Thyroid gland (tissue), 4 donors: ENCODE data around the gene DDN.

Source experiments
- POLR2A ChIP-seq, 2 donors: fragments of 450-650 bp; IDR thresholded peaks; one replicate each; pipeline ENCODE4 v1.6.1; 2017; ENCODE audit warnings: antibody characterized with exemption in 2 of 2, mild to moderate bottlenecking in 2 of 2, moderate library complexity in 1 of 2
- TF ChIP-seq, protein P1 (sequence below), 6 experiments: fragments of 200-600 bp in 3 of 6; fragments of 450-650 bp in 3 of 6; sonication (generic) in 3 of 6; IDR thresholded peaks; one replicate each; pipeline ENCODE4 v1.5.1; 2016 to 2019; ENCODE audit warnings: antibody characterized with exemption in 6 of 6, mild to moderate bottlenecking in 2 of 6, inconsistent platforms in 1 of 6, moderate library complexity in 1 of 6

DNA sequence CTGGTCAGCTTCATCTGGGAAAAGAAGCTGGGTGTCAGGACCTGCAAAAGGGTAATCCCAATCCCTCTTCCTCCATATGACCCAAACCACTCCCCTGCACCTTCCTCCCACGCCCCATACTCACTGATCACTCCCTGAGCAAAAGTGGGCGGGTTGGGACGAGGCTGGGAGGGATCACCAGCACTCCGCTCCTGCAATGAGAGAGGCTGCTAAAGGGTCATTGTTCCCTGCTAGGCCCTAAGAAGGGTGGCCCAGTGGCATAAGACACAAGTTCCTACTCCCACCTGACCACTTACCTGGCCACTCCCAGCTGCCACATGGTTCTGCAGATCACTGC lies 35.1 kb upstream of the DDN start:
- TF ChIP-seq, protein P1, sequence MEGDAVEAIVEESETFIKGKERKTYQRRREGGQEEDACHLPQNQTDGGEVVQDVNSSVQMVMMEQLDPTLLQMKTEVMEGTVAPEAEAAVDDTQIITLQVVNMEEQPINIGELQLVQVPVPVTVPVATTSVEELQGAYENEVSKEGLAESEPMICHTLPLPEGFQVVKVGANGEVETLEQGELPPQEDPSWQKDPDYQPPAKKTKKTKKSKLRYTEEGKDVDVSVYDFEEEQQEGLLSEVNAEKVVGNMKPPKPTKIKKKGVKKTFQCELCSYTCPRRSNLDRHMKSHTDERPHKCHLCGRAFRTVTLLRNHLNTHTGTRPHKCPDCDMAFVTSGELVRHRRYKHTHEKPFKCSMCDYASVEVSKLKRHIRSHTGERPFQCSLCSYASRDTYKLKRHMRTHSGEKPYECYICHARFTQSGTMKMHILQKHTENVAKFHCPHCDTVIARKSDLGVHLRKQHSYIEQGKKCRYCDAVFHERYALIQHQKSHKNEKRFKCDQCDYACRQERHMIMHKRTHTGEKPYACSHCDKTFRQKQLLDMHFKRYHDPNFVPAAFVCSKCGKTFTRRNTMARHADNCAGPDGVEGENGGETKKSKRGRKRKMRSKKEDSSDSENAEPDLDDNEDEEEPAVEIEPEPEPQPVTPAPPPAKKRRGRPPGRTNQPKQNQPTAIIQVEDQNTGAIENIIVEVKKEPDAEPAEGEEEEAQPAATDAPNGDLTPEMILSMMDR (IDR thresholded peaks at IDR 0.05) = no peak
- TF ChIP-seq POLR2A (IDR thresholded peaks at IDR 0.05) = no peak
